TTC549 (cell line): ENCODE measurements around the gene TREML4.

Source experiments
- FAIRE-seq: peaks from 2 replicates; lab custom pipeline; 2012; peaks lifted over from hg19 to GRCh38; lab: Jason Lieb, UNC

Gene TREML4

GRCh38 chr6:41288030-41288753 lies 60.0 kb downstream of the TREML4 start:
- FAIRE-seq, result no peak
